DND-41 (cell line): Measurements from ENCODE around the gene TSPAN9.

ENCODE experiments used
- CTCF ChIP-seq: IDR thresholded peaks from 2 replicates; pipeline ENCODE4 v1.5.1; 2012; ENCODE audit warnings: borderline replicate concordance, low read length, moderate library complexity, mild to moderate bottlenecking; ENCODE audit not compliant: poor library complexity, severe bottlenecking; ENCODE audit errors: extremely low read depth
- EZH2 ChIP-seq: IDR thresholded peaks from 3 replicates; pipeline ENCODE4 v1.6.1; 2012; ENCODE audit warnings: borderline replicate concordance, low read depth, mild to moderate bottlenecking, moderate library complexity, low read length, inconsistent platforms; ENCODE audit not compliant: severe bottlenecking

DNA sequence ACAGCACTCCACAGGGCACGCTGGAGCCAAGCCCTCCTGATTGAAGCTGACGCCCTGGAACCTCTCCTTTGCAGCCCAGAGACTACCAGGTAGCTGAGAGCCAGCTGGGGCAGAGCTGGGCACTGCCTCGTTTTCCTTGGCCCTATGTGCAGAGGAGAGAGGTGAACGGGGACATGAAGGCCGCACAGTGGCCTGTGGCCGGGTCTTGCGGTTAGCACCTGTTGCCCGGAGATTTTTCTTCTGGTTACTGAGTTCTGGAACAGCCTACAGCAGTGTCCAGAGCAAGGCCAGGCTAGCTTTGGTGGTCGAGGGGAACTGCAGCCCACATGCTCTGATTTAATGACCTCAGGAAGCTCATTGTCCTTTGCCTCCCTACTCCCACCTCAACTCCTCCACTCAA lies 212.5 kb downstream of the TSPAN9 start:
- no peak for TF ChIP-seq CTCF
- no peak for TF ChIP-seq EZH2
